Measurements from ENCODE around the gene LLPH.

The LLPH gene

GRCh38 chr12:66165141-66165540 lies 34.6 kb upstream of the LLPH start:
- no peak for ATAC-seq
- TF ChIP-seq SNAI2 (CRISPR knock-in tag; IDR thresholded peaks at IDR 0.05) (no peak), TSHZ2 (CRISPR knock-in tag; IDR thresholded peaks at IDR 0.05) (no peak), ZFP30 (CRISPR knock-in tag; IDR thresholded peaks at IDR 0.05) (peak; percentile 57)

- no peak for ATAC-seq
- no peak for TF ChIP-seq ESRRG (CRISPR knock-in tag; IDR thresholded peaks at IDR 0.05)
- no peak for TF ChIP-seq ARNTL (CRISPR knock-in tag; IDR thresholded peaks at IDR 0.05; ENCODE audit: borderline replicate concordance, low read depth)
- TF ChIP-seq, protein P1, sequence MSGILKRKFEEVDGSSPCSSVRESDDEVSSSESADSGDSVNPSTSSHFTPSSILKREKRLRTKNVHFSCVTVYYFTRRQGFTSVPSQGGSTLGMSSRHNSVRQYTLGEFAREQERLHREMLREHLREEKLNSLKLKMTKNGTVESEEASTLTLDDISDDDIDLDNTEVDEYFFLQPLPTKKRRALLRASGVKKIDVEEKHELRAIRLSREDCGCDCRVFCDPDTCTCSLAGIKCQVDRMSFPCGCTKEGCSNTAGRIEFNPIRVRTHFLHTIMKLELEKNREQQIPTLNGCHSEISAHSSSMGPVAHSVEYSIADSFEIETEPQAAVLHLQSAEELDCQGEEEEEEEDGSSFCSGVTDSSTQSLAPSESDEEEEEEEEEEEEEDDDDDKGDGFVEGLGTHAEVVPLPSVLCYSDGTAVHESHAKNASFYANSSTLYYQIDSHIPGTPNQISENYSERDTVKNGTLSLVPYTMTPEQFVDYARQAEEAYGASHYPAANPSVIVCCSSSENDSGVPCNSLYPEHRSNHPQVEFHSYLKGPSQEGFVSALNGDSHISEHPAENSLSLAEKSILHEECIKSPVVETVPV (CRISPR knock-in tag; IDR thresholded peaks at IDR 0.05): no peak
- TF ChIP-seq PATZ1 (CRISPR knock-in tag; IDR thresholded peaks at IDR 0.05; ENCODE audit: borderline replicate concordance): no peak
- TF ChIP-seq PPARA (CRISPR knock-in tag; IDR thresholded peaks at IDR 0.05; ENCODE audit: borderline replicate concordance): no peak
- TF ChIP-seq POU6F1 (CRISPR knock-in tag; IDR thresholded peaks at IDR 0.05; ENCODE audit: borderline replicate concordance, low read depth): no peak
- no peak for TF ChIP-seq GLIS3 (CRISPR knock-in tag; IDR thresholded peaks at IDR 0.05)
- TF ChIP-seq CSDC2 (CRISPR knock-in tag; IDR thresholded peaks at IDR 0.05): no peak
- TF ChIP-seq TOX (CRISPR knock-in tag; IDR thresholded peaks at IDR 0.05; ENCODE audit: borderline replicate concordance): no peak
Measured at GRCh38 chr12:66164349-66164821, 33.8 kb upstream of the LLPH start.

DNA sequence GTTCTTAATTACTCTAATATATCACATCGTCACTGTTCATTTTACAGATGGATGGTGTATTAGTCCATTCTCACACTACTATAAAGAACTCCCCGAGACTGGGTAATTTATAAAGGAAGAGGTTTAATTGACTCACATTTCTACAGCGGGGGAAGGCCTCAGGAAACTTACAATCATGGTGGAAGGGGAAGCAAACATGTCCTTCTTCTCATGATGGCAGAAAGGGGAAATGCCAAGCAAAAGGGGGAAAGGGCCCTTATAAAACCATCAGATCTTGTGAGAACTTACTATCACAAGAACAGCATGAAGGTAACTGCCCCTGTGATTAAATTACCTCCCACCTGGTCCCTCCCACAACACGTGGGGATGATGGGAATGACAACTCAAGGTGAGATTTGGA lies 32.7 kb upstream of the LLPH start:
- ATAC-seq: no peak

GRCh38 chr12:66162701-66163100 lies 32.2 kb upstream of the LLPH start:
- ATAC-seq: no peak
- TF ChIP-seq TOX (CRISPR knock-in tag; IDR thresholded peaks at IDR 0.05; ENCODE audit: borderline replicate concordance): no peak

More for the DNA sequence above, 32.7 kb upstream of the LLPH start:
- TF ChIP-seq ZNF8 (CRISPR knock-in tag; IDR thresholded peaks at IDR 0.05): no peak
- no peak for TF ChIP-seq PPARA (CRISPR knock-in tag; IDR thresholded peaks at IDR 0.05; ENCODE audit: borderline replicate concordance)
- no peak for TF ChIP-seq ESRRG (CRISPR knock-in tag; IDR thresholded peaks at IDR 0.05)
- no peak for TF ChIP-seq PATZ1 (CRISPR knock-in tag; IDR thresholded peaks at IDR 0.05; ENCODE audit: borderline replicate concordance)
- TF ChIP-seq SNAI2 (CRISPR knock-in tag; IDR thresholded peaks at IDR 0.05): no peak

DNA sequence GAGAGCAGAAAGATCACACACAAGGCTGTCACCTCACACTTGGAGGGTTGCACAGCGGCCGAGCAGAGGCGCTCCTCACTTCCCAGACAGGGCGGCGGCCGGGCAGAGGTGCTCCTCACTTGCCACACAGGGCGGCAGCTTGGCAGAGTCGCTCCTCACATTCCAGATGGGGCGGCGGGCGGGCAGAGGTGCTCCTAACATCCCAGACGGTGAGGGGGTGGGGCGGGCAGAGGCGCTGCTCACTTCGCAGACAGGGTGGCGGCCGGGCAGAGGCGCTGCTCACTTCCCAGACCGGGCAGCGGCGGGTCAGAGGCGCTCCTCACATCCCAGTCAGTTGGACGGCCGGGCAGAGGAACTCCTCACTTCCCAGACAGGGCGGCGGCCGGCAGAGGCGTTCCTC lies 30.2 kb upstream of the LLPH start:
- no peak for ATAC-seq
- no peak for TF ChIP-seq ZFP3 (CRISPR knock-in tag; IDR thresholded peaks at IDR 0.05)
- no peak for TF ChIP-seq PPARA (CRISPR knock-in tag; IDR thresholded peaks at IDR 0.05; ENCODE audit: borderline replicate concordance)
- no peak for TF ChIP-seq RARB (CRISPR knock-in tag; IDR thresholded peaks at IDR 0.05)
- TF ChIP-seq CSDC2 (CRISPR knock-in tag; IDR thresholded peaks at IDR 0.05): no peak
- TF ChIP-seq BACH2 (CRISPR knock-in tag; IDR thresholded peaks at IDR 0.05; ENCODE audit: borderline replicate concordance): no peak
- TF ChIP-seq, protein P1 (CRISPR knock-in tag; IDR thresholded peaks at IDR 0.05): no peak
- TF ChIP-seq ZFP30 (CRISPR knock-in tag; IDR thresholded peaks at IDR 0.05): no peak
- TF ChIP-seq GLIS3 (CRISPR knock-in tag; IDR thresholded peaks at IDR 0.05): no peak
- TF ChIP-seq TOX (CRISPR knock-in tag; IDR thresholded peaks at IDR 0.05; ENCODE audit: borderline replicate concordance): no peak
- TF ChIP-seq TSHZ2 (CRISPR knock-in tag; IDR thresholded peaks at IDR 0.05): no peak
- TF ChIP-seq ARNTL (CRISPR knock-in tag; IDR thresholded peaks at IDR 0.05; ENCODE audit: borderline replicate concordance, low read depth): no peak
- no peak for TF ChIP-seq ZC3H10 (CRISPR knock-in tag; IDR thresholded peaks at IDR 0.05)

Measured in SK-N-SH treated with all-trans-retinoic acid at 6 μM for 48 hours (cell line).